B cell (primary cell): ENCODE data around the gene PDIA4.

Experiments used
- CTCF ChIP-seq: fragments of 200-600 bp; IDR thresholded peaks from one replicate; pipeline ENCODE4 v1.8.0; 2022; ENCODE audit warnings: antibody characterized with exemption, mild to moderate bottlenecking
- EZH2 ChIP-seq: IDR thresholded peaks from 2 replicates; pipeline ENCODE4 v1.6.1; 2012; ENCODE audit warnings: borderline replicate concordance, low read depth, mild to moderate bottlenecking, moderate library complexity, low read length; ENCODE audit not compliant: insufficient read depth, poor library complexity, severe bottlenecking

- TF ChIP-seq CTCF: no peak
- no peak for TF ChIP-seq EZH2
Measured at GRCh38 chr7:148959726-148960125, 68.6 kb downstream of the PDIA4 start.
